Loucy (cell line): ENCODE measurements around the gene PGF.

Source experiments
- H2AFZ ChIP-seq: fragments of 200-600 bp; sonication (generic); 2 replicates; pipeline ENCODE4 v1.6.0; 2016; ENCODE audit warnings: antibody characterized with exemption, mild to moderate bottlenecking, low read length, moderate library complexity
- H3F3A ChIP-seq: fragments of 200-600 bp; 2 replicates; pipeline ENCODE4 v1.6.0; 2016; ENCODE audit warnings: antibody characterized with exemption, low read depth, mild to moderate bottlenecking
- H3K27me3 ChIP-seq: fragments of 200-600 bp; sonication (generic); 2 replicates; pipeline ENCODE4 v1.6.1; 2014; ENCODE audit warnings: low read length, mild to moderate bottlenecking; ENCODE audit not compliant: insufficient read depth, poor library complexity, severe bottlenecking
- H3K36me3 ChIP-seq: fragments of 200-600 bp; sonication (generic); 2 replicates; pipeline ENCODE4 v1.6.1; 2016; ENCODE audit warnings: low read length; ENCODE audit not compliant: insufficient read depth
- H3K4me1 ChIP-seq: fragments of 200-600 bp; sonication (generic); 2 replicates; pipeline ENCODE4 v1.5.1; 2014; ENCODE audit warnings: low read length, mild to moderate bottlenecking; ENCODE audit not compliant: insufficient read depth, poor library complexity, severe bottlenecking
- H3K4me2 ChIP-seq: fragments of 200-600 bp; sonication (generic); 2 replicates; pipeline ENCODE4 v1.6.0; 2014; ENCODE audit warnings: antibody characterized with exemption, low read length, low read depth, mild to moderate bottlenecking; ENCODE audit not compliant: poor library complexity, severe bottlenecking
- H3K4me3 ChIP-seq: fragments of 200-600 bp; sonication (generic); 2 replicates; pipeline ENCODE4 v1.5.1; 2014; ENCODE audit warnings: low read length, mild to moderate bottlenecking, mixed read lengths; ENCODE audit not compliant: poor library complexity, severe bottlenecking
- H3K79me2 ChIP-seq: fragments of 200-600 bp; sonication (generic); 2 replicates; pipeline ENCODE4 v1.6.1; 2014; ENCODE audit warnings: low read length; ENCODE audit not compliant: insufficient read depth
- H3K9ac ChIP-seq: fragments of 200-600 bp; sonication (generic); 2 replicates; pipeline ENCODE4 v1.6.0; 2014; ENCODE audit warnings: mild to moderate bottlenecking, low read depth, low read length, moderate library complexity; ENCODE audit not compliant: poor library complexity, severe bottlenecking
- H3K9me2 ChIP-seq: fragments of 200-600 bp; sonication (generic); replicated peaks from 2 replicates; pipeline ENCODE4 v1.6.1; 2016; ENCODE audit warnings: low read depth, low read length, mixed read lengths
- H3K9me3 ChIP-seq: fragments of 200-600 bp; sonication (generic); 2 replicates; pipeline ENCODE4 v1.6.1; 2014; ENCODE audit warnings: mild to moderate bottlenecking, antibody characterized with exemption, low read length, low read depth; ENCODE audit not compliant: insufficient read depth
- H4K20me1 ChIP-seq: fragments of 200-600 bp; sonication (generic); 2 replicates; pipeline ENCODE4 v1.6.0; 2014; ENCODE audit warnings: antibody characterized with exemption, low read length, mild to moderate bottlenecking; ENCODE audit not compliant: insufficient read depth, poor library complexity, severe bottlenecking
- EZH2phosphoT487 ChIP-seq: fragments of 200-600 bp; IDR thresholded peaks from 2 replicates; pipeline ENCODE4 v1.6.1; 2018; ENCODE audit warnings: antibody characterized with exemption, mild to moderate bottlenecking, moderate library complexity, borderline replicate concordance
- TF ChIP-seq, protein P1 (sequence below): fragments of 200-600 bp; sonication (generic); conservative IDR thresholded peaks from 2 replicates; pipeline ENCODE4 v1.5.1; 2014; ENCODE audit warnings: mild to moderate bottlenecking, antibody characterized with exemption, low read length

PGF gene

DNA sequence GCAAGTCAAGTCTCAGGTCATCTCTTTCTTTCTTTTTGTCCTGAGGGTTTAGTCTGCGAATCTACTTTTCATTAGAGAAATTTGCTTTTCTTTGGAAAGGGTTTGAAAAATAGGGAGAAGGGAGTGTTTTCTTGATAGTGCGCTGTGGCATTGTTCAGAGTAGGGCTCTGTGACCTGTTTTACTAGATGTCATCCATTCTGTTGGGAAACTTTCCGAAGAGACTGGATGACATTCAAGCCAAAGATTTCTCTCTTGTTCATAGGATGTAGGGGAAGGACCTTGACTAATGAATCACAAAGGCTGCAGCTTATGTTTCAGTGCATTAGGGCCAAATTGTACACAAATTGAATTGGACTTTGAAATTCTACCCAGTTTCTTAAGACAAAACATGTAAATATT is 59.0 kb downstream of the PGF start:
- H3K79me2 ChIP-seq = no peaks in the 10 kb centered on the region
- H3K9me2 ChIP-seq = no peaks in the 10 kb centered on the region
- H3K9me3 ChIP-seq = no peaks in the 10 kb centered on the region
- no peak overlapping the region for H3K4me3 ChIP-seq
- H2AFZ ChIP-seq = no peak overlapping the region
- H3K9ac ChIP-seq = no peak overlapping the region
- TF ChIP-seq, protein P1, sequence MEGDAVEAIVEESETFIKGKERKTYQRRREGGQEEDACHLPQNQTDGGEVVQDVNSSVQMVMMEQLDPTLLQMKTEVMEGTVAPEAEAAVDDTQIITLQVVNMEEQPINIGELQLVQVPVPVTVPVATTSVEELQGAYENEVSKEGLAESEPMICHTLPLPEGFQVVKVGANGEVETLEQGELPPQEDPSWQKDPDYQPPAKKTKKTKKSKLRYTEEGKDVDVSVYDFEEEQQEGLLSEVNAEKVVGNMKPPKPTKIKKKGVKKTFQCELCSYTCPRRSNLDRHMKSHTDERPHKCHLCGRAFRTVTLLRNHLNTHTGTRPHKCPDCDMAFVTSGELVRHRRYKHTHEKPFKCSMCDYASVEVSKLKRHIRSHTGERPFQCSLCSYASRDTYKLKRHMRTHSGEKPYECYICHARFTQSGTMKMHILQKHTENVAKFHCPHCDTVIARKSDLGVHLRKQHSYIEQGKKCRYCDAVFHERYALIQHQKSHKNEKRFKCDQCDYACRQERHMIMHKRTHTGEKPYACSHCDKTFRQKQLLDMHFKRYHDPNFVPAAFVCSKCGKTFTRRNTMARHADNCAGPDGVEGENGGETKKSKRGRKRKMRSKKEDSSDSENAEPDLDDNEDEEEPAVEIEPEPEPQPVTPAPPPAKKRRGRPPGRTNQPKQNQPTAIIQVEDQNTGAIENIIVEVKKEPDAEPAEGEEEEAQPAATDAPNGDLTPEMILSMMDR = no peak
- no peak for TF ChIP-seq EZH2phosphoT487
- H3K4me2 ChIP-seq = no peak overlapping the region
- peaks cover 96% of the 10 kb centered on the region for H3K36me3 ChIP-seq
- H3F3A ChIP-seq = no peaks in the 10 kb centered on the region
- H3K4me1 ChIP-seq = no peaks in the 10 kb centered on the region
- no peaks in the 10 kb centered on the region for H4K20me1 ChIP-seq
- no peaks in the 10 kb centered on the region for H3K27me3 ChIP-seq

DNA sequence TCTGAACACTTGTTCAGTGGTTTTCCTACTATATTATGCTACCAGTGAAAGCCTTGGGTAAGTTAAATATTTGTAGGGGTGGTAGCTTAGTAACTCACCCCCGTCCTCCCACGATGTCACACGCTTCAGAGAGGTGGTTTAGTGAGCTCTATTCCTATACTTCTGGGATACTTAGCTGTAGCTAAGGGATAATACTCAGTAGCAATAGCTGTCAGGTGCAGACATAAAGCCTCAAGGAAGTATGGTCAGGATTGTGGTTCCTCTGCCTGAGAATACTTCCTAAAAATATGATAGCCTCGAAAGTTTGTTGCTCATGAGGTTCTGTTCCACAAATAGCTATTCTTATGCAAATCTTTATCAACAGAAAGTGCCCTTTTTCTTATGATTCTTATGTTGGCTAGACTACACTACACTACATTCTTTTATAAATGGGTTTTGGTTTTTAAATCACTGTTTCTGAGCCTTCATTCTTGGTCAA is 61.7 kb downstream of the PGF start:
- TF ChIP-seq, protein P1 = no peak
- TF ChIP-seq EZH2phosphoT487 = no peak
- no peak overlapping the region for H3K9ac ChIP-seq
- no peak overlapping the region for H3K4me3 ChIP-seq
- H3K27me3 ChIP-seq = no peaks in the 10 kb centered on the region
- no peak overlapping the region for H2AFZ ChIP-seq
- H3K9me3 ChIP-seq = no peaks in the 10 kb centered on the region
- H3K79me2 ChIP-seq = peaks cover 4% of the 10 kb centered on the region; the same call in 1 of the 2 replicates
- no peaks in the 10 kb centered on the region for H3F3A ChIP-seq
- no peak overlapping the region for H3K4me2 ChIP-seq
- H4K20me1 ChIP-seq = no peaks in the 10 kb centered on the region
- no peaks in the 10 kb centered on the region for H3K9me2 ChIP-seq
- H3K36me3 ChIP-seq = peaks cover 89% of the 10 kb centered on the region
- no peaks in the 10 kb centered on the region for H3K4me1 ChIP-seq

DNA sequence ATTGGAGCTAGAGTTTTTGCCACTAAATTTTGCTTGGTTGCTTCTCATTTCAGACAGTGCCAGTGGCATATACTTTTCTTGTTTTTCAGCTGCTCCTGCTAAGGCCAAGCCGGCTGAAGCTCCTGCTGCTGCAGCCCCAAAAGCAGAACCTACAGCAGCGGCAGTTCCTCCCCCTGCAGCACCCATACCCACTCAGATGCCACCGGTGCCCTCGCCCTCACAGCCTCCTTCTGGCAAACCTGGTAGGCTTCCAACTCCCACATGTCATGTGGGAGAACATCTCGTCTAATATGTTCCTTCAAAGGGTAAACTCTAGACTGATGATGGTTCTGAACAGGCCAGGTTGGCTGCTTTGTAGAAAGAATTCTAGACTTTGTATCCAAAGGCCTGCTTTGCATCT is 62.7 kb downstream of the PGF start:
- peaks cover 9% of the 10 kb centered on the region for H3K4me1 ChIP-seq
- H3K9ac ChIP-seq = no peak overlapping the region
- no peak overlapping the region for H3K4me3 ChIP-seq
- peaks cover 6% of the 10 kb centered on the region for H4K20me1 ChIP-seq
- TF ChIP-seq, protein P1 = no peak
- no peak for TF ChIP-seq EZH2phosphoT487
- H3K79me2 ChIP-seq = peaks cover 13% of the 10 kb centered on the region
- H3K9me2 ChIP-seq = no peaks in the 10 kb centered on the region
- H3K36me3 ChIP-seq = peaks cover 83% of the 10 kb centered on the region
- no peaks in the 10 kb centered on the region for H3F3A ChIP-seq
- H3K4me2 ChIP-seq = no peak overlapping the region
- H2AFZ ChIP-seq = no peak overlapping the region
- H3K27me3 ChIP-seq = no peaks in the 10 kb centered on the region
- H3K9me3 ChIP-seq = no peaks in the 10 kb centered on the region
